ENCODE results near the gene CSTF1.

CSTF1 gene

DNA sequence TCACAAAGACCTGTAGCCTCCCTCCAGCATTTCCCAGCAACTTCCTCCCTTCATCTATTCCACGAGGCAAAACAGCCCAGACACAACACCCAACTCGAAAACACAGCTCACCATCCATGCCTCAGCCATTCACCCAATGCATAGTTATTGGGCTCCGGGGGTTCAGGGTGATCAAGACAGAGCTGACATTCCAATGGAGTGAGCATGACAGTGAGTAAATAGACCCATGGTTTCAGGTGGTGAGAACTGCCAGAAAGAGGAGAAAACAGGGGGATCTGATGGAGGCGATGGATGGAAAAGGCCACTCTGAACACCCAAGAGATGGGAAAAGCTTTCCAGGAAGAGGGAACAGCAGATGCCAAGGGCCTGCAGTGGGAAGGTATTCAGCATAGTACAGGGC, 25.5 kb downstream of the CSTF1 start:
- H3K79me2 ChIP-seq (ENCODE audit: low read length): no peaks in the 10 kb centered on the region

DNA sequence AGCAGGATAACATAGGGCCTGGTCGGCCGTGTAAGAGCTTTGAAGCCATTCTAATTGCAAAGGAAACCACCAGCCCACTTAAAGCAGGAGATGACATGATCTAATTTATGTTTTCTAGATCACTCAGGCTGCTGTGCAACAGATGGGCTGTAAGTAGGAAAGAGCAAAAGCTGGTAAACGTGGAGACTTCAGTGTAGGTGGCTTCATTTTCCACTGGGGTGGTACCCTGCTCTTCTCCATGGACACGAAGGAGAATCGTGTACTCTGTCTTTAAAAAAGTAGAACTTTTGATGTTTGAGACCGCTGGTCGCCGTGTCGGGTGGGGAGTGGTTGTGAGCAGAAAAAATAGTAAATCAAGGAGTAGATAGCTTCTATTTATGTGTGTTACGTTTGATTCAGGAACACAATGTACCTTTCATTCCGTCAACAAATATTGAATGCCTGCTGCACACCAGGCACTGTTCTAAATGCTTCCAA, 26.0 kb downstream of the CSTF1 start:
- Histone ChIP-seq H3K36me3 (replicated peaks; ENCODE audit: insufficient read depth, low read length) (no peaks in the 10 kb centered on the region), H3K9me3 (replicated peaks; ENCODE audit: insufficient read depth, low read length) (no peaks in the 10 kb centered on the region), H3K27me3 (replicated peaks; ENCODE audit: insufficient read depth, low read length) (no peaks in the 10 kb centered on the region), H2AFZ (ENCODE audit: low read length) (no peak overlapping the region), H3K27ac (ENCODE audit: low read length) (no peak overlapping the region), H3K79me2 (ENCODE audit: low read length) (no peaks in the 10 kb centered on the region), H3F3A (ENCODE audit: insufficient read depth, low read length) (no peaks in the 10 kb centered on the region), H4K20me1 (ENCODE audit: insufficient read depth, low read length) (no peaks in the 10 kb centered on the region), H3K4me2 (ENCODE audit: low read depth, low read length) (no peak overlapping the region), H3K4me1 (ENCODE audit: low read length) (no peaks in the 10 kb centered on the region), H3K9ac (ENCODE audit: low read length) (no peak overlapping the region), H3K4me3 (ENCODE audit: low read length) (no peak overlapping the region), H3K9me2 (replicated peaks; ENCODE audit: insufficient read depth, low read length) (no peaks in the 10 kb centered on the region)
- TF ChIP-seq EZH2 (optimal IDR thresholded peaks at IDR 0.05; ENCODE audit: low read depth, low read length): no peak
- TF ChIP-seq, protein P1, sequence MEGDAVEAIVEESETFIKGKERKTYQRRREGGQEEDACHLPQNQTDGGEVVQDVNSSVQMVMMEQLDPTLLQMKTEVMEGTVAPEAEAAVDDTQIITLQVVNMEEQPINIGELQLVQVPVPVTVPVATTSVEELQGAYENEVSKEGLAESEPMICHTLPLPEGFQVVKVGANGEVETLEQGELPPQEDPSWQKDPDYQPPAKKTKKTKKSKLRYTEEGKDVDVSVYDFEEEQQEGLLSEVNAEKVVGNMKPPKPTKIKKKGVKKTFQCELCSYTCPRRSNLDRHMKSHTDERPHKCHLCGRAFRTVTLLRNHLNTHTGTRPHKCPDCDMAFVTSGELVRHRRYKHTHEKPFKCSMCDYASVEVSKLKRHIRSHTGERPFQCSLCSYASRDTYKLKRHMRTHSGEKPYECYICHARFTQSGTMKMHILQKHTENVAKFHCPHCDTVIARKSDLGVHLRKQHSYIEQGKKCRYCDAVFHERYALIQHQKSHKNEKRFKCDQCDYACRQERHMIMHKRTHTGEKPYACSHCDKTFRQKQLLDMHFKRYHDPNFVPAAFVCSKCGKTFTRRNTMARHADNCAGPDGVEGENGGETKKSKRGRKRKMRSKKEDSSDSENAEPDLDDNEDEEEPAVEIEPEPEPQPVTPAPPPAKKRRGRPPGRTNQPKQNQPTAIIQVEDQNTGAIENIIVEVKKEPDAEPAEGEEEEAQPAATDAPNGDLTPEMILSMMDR (IDR thresholded peaks at IDR 0.05; ENCODE audit: low read length): no peak
- TF ChIP-seq EZH2phosphoT487 (IDR thresholded peaks at IDR 0.05; ENCODE audit: low read length): no peak
- DNase-seq: no peak

More for the DNA sequence above, 25.5 kb downstream of the CSTF1 start:
- H3K36me3 ChIP-seq (replicated peaks; ENCODE audit: insufficient read depth, low read length): no peaks in the 10 kb centered on the region
- H3F3A ChIP-seq (ENCODE audit: insufficient read depth, low read length): no peaks in the 10 kb centered on the region
- no peaks in the 10 kb centered on the region for H3K9me2 ChIP-seq (replicated peaks; ENCODE audit: insufficient read depth, low read length)
- no peak overlapping the region for H3K9ac ChIP-seq (ENCODE audit: low read length)
- DNase-seq: no peak
- no peak overlapping the region for H2AFZ ChIP-seq (ENCODE audit: low read length)
- TF ChIP-seq EZH2 (optimal IDR thresholded peaks at IDR 0.05; ENCODE audit: low read depth, low read length) (no peak), EZH2phosphoT487 (IDR thresholded peaks at IDR 0.05; ENCODE audit: low read length) (no peak)
- TF ChIP-seq, protein P1 (IDR thresholded peaks at IDR 0.05; ENCODE audit: low read length): no peak
- H3K27ac ChIP-seq (ENCODE audit: low read length): no peak overlapping the region
- H3K27me3 ChIP-seq (replicated peaks; ENCODE audit: insufficient read depth, low read length): no peaks in the 10 kb centered on the region
- H3K4me2 ChIP-seq (ENCODE audit: low read depth, low read length): no peak overlapping the region
- no peak overlapping the region for H3K4me3 ChIP-seq (ENCODE audit: low read length)
- H3K9me3 ChIP-seq (replicated peaks; ENCODE audit: insufficient read depth, low read length): no peaks in the 10 kb centered on the region
- no peaks in the 10 kb centered on the region for H3K4me1 ChIP-seq (ENCODE audit: low read length)
- no peaks in the 10 kb centered on the region for H4K20me1 ChIP-seq (ENCODE audit: insufficient read depth, low read length)

DNA sequence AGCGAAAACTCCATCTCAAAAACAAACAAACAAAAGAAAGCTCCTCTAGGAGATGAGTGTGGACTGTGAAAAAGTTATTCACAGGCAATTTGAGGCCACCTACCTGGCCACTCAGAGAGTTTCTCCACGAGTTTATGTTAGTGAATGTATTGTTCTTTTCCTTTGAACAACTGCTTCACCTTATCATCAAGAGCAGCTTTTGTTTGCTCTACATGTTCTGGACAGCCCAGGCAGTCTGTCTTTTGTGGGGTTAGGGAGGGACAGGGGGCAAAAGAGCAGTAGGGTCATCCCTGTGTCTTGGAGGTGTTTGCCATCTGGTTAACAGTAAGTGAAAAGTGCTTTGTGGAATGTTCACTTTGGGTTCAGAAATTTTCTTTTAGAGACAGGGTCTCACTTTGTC, 27.6 kb downstream of the CSTF1 start:
- Histone ChIP-seq H3K27ac (ENCODE audit: low read length) (no peak overlapping the region), H3K9me2 (replicated peaks; ENCODE audit: insufficient read depth, low read length) (no peaks in the 10 kb centered on the region), H3K4me3 (ENCODE audit: low read length) (no peak overlapping the region), H3K4me1 (ENCODE audit: low read length) (no peaks in the 10 kb centered on the region), H4K20me1 (ENCODE audit: insufficient read depth, low read length) (no peaks in the 10 kb centered on the region), H3F3A (ENCODE audit: insufficient read depth, low read length) (no peaks in the 10 kb centered on the region), H3K36me3 (replicated peaks; ENCODE audit: insufficient read depth, low read length) (no peaks in the 10 kb centered on the region), H3K9ac (ENCODE audit: low read length) (no peak overlapping the region), H2AFZ (ENCODE audit: low read length) (no peak overlapping the region), H3K9me3 (replicated peaks; ENCODE audit: insufficient read depth, low read length) (no peaks in the 10 kb centered on the region), H3K79me2 (ENCODE audit: low read length) (no peaks in the 10 kb centered on the region), H3K27me3 (replicated peaks; ENCODE audit: insufficient read depth, low read length) (no peaks in the 10 kb centered on the region), H3K4me2 (ENCODE audit: low read depth, low read length) (no peak overlapping the region)
- TF ChIP-seq EZH2phosphoT487 (IDR thresholded peaks at IDR 0.05; ENCODE audit: low read length): no peak
- no peak for TF ChIP-seq EZH2 (optimal IDR thresholded peaks at IDR 0.05; ENCODE audit: low read depth, low read length)
- TF ChIP-seq, protein P1 (IDR thresholded peaks at IDR 0.05; ENCODE audit: low read length): no peak
- DNase-seq: no peak

Data from MM.1S (cell line).